ENCODE results near the gene TP53I11. TPM values are rescaled to one million over a fixed set of nuclear protein-coding genes. Genes with fewer than 3 reads are reported as not detected.
A peak's percentile ranks its signal among the peaks of the same experiment; 100 is the strongest.

TP53I11 gene
- total and polyA plus RNA-seq, 2 donors (not counting 1 experiment from before 2014, with no cell fraction given) = 25.0 to 229 TPM

DNA sequence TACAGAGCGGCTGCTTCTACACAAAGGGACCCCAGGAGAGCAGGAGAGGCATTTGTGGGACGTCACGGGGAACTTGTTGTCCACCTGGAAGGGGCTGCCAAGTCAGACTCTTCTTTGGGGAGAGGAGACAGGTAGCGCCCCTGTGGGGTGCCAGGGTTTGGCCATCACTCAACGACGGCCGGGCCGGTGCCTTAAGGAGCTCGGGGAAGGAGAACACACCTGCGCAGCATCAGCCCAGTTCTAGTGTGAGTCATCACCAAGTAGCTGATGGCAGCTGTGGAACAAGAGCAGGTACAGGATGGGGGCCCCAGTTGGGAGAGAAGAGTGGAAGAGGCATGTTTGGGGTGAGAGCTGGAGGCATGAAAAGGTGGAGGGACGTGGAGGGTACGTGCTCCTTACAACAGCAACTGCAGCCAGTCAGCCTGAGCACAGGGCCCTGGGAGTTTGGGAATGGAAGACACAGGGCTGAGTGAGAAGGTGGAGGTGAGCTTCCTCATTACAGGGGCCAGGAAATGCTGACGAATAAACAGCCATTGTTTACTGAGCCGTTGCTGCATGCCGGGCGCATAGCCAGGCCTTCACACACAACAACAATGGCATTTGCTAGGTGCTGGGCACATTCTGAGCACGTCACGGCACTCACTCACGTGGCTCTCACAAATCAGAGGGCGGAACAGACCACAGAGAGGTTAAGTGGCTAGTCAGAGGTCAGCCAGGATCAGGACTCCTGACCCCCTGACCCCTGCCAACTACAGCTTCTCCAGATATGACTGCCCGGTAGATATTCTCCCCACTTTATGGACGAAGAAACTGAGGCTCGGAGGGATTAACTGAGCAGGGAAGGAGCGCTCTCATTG lies 29.1 kb upstream of the TP53I11 start:
- Histone ChIP-seq H3K4me1 (ENCODE audit: control insufficient read depth in 2 of 2, insufficient read depth in 2 of 2, low read length in 2 of 2) (peaks cover 12 to 21% of the 10 kb centered on the region in 2 donors), H3K79me2 (ENCODE audit: control insufficient read depth, insufficient read depth, low read length) (no peaks in the 10 kb centered on the region), H4K20me1 (ENCODE audit: control insufficient read depth, insufficient read depth, low read length, poor library complexity, severe bottlenecking) (no peaks in the 10 kb centered on the region), H3K4me2 (replicated peaks; ENCODE audit: low read depth, low read length, poor library complexity, severe bottlenecking) (no peak overlapping the region), H3K27me3 (replicated peaks in 1 of 4; ENCODE audit: control extremely low read depth in 1 of 4, control insufficient read depth in 3 of 4, insufficient read depth in 4 of 4, low read length in 3 of 4) (peaks cover 0 to 13% (median 2%) of the 10 kb centered on the region in 4 experiments), H3K4me3 (ENCODE audit: control extremely low read depth in 1 of 5, extremely low read depth in 1 of 5, insufficient read depth in 1 of 5, low read depth in 2 of 5, low read length in 4 of 5) (no peak overlapping the region), H3K36me3 (replicated peaks in 1 of 2; ENCODE audit: control extremely low read depth in 1 of 2, control insufficient read depth in 1 of 2, extremely low read depth in 1 of 2, insufficient read depth in 2 of 2, low read length in 1 of 2) (no peaks in the 10 kb centered on the region), H3K9ac (ENCODE audit: low read length) (no peak overlapping the region), H3K9me3 (ENCODE audit: control extremely low read depth in 1 of 3, control insufficient read depth in 2 of 3, insufficient read depth in 1 of 3, low read length in 2 of 3) (no peaks in the 10 kb centered on the region), H3K27ac (ENCODE audit: low read length in 2 of 2) (no peak overlapping the region), H2AFZ (ENCODE audit: insufficient read depth, low read depth, low read length, poor library complexity, severe bottlenecking) (no peak overlapping the region)
- no peaks in the 10 kb centered on the region for H3K27me3 Mint-ChIP-seq
- TF ChIP-seq, protein P1, sequence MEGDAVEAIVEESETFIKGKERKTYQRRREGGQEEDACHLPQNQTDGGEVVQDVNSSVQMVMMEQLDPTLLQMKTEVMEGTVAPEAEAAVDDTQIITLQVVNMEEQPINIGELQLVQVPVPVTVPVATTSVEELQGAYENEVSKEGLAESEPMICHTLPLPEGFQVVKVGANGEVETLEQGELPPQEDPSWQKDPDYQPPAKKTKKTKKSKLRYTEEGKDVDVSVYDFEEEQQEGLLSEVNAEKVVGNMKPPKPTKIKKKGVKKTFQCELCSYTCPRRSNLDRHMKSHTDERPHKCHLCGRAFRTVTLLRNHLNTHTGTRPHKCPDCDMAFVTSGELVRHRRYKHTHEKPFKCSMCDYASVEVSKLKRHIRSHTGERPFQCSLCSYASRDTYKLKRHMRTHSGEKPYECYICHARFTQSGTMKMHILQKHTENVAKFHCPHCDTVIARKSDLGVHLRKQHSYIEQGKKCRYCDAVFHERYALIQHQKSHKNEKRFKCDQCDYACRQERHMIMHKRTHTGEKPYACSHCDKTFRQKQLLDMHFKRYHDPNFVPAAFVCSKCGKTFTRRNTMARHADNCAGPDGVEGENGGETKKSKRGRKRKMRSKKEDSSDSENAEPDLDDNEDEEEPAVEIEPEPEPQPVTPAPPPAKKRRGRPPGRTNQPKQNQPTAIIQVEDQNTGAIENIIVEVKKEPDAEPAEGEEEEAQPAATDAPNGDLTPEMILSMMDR (IDR thresholded peaks at IDR 0.05) = no peak
- TF ChIP-seq EZH2 (IDR thresholded peaks at IDR 0.05; ENCODE audit: borderline replicate concordance, insufficient read depth, low read depth, low read length, poor library complexity, severe bottlenecking) = no peak
- DNase-seq (no peak), ATAC-seq (ENCODE audit: low read depth) (peak; percentile 15)
- intact Hi-C loops (cut with micrococcal nuclease) = no loop called here
- no peak overlapping the region for H3K4me3 Mint-ChIP-seq
- WGBS (ENCODE audit: insufficient coverage) = 84% methylated on average over 16 of the region's 24 CpGs
- ChIA-PET POLR2A (no interaction called here), CTCF (interaction anchor here (0.6 to 6.7 kb wide), 4 partner anchors 43 to 123 kb away, joined by 3 to 37 read pairs (median 8); no protein-coding TSS in a partner anchor)
- no peaks in the 10 kb centered on the region for H3K9me3 Mint-ChIP-seq (ENCODE audit: insufficient read depth)
- no peak overlapping the region for H3K27ac Mint-ChIP-seq
- peaks cover 24% of the 10 kb centered on the region for H3K4me1 Mint-ChIP-seq

DNA sequence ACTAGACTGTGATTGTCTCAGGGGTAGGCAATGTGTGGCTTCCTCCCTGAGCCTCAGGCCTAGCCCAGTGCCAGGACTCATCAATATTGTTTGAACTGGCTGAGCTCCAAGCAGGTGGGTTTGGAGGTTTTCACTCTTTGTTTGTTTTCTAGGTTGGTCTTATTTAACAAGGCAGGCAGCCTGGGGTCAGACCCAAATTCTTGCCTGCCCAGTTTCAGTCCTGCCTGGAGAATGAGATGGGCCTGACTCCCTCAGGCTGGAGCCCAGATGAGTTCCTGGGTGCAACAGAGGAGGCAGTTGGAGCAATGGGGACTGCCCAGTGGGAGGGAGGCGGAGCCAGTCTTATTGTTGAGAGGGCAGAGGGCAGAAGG lies 28.3 kb upstream of the TP53I11 start:
- H3K79me2 ChIP-seq (ENCODE audit: control insufficient read depth, insufficient read depth, low read length) = no peaks in the 10 kb centered on the region
- WGBS (ENCODE audit: insufficient coverage) = 94% methylated on average over 1 of the region's 1 CpG
- H4K20me1 ChIP-seq (ENCODE audit: control insufficient read depth, insufficient read depth, low read length, poor library complexity, severe bottlenecking) = no peaks in the 10 kb centered on the region
- intact Hi-C loops (cut with micrococcal nuclease) = no loop called here
- H3K27ac ChIP-seq (ENCODE audit: low read length in 2 of 2) = no peak overlapping the region
- no peak overlapping the region for H3K4me3 ChIP-seq (ENCODE audit: control extremely low read depth in 1 of 5, extremely low read depth in 1 of 5, insufficient read depth in 1 of 5, low read depth in 2 of 5, low read length in 4 of 5)
- no peak overlapping the region for H2AFZ ChIP-seq (ENCODE audit: insufficient read depth, low read depth, low read length, poor library complexity, severe bottlenecking)
- H3K36me3 ChIP-seq (replicated peaks in 1 of 2; ENCODE audit: control extremely low read depth in 1 of 2, control insufficient read depth in 1 of 2, extremely low read depth in 1 of 2, insufficient read depth in 2 of 2, low read length in 1 of 2) = no peaks in the 10 kb centered on the region
- no peaks in the 10 kb centered on the region for H3K27me3 Mint-ChIP-seq
- TF ChIP-seq, protein P1 (IDR thresholded peaks at IDR 0.05) = no peak
- TF ChIP-seq EZH2 (IDR thresholded peaks at IDR 0.05; ENCODE audit: borderline replicate concordance, insufficient read depth, low read depth, low read length, poor library complexity, severe bottlenecking) = no peak
- no peak overlapping the region for H3K27ac Mint-ChIP-seq
- ChIA-PET POLR2A (no interaction called here), CTCF (interaction anchor here (2.7 to 6.7 kb wide), 3 partner anchors 42 to 124 kb away, joined by 8 to 37 read pairs (median 14); no protein-coding TSS in a partner anchor)
- H3K4me1 ChIP-seq (ENCODE audit: control insufficient read depth in 2 of 2, insufficient read depth in 2 of 2, low read length in 2 of 2) = peaks cover 12 to 21% of the 10 kb centered on the region in 2 donors
- H3K27me3 ChIP-seq (replicated peaks in 1 of 4; ENCODE audit: control extremely low read depth in 1 of 4, control insufficient read depth in 3 of 4, insufficient read depth in 4 of 4, low read length in 3 of 4) = peaks cover 0 to 13% (median 2%) of the 10 kb centered on the region in 4 experiments
- no peaks in the 10 kb centered on the region for H3K9me3 Mint-ChIP-seq (ENCODE audit: insufficient read depth)
- no peaks in the 10 kb centered on the region for H3K9me3 ChIP-seq (ENCODE audit: control extremely low read depth in 1 of 3, control insufficient read depth in 2 of 3, insufficient read depth in 1 of 3, low read length in 2 of 3)
- peaks cover 18% of the 10 kb centered on the region for H3K4me1 Mint-ChIP-seq
- H3K9ac ChIP-seq (ENCODE audit: low read length) = no peak overlapping the region
- H3K4me3 Mint-ChIP-seq = no peak overlapping the region
- H3K4me2 ChIP-seq (replicated peaks; ENCODE audit: low read depth, low read length, poor library complexity, severe bottlenecking) = no peak overlapping the region
- no peak for DNase-seq
- no peak for ATAC-seq (ENCODE audit: low read depth)

All from B cell (primary cell).